HK-2 (cell line): Measurements from ENCODE around the gene BFAR.
"Not testable (repeated sequence)": the region's sequence is repeated elsewhere in the genome, so short reads cannot be mapped to it uniquely, and the experiment has no call there.

Experiments used
- DNase-seq: peaks from one replicate; pipeline ENCODE4 v3.0.0-alpha.2; 2018; ENCODE audit not compliant: unreplicated experiment

The BFAR gene, protein sequence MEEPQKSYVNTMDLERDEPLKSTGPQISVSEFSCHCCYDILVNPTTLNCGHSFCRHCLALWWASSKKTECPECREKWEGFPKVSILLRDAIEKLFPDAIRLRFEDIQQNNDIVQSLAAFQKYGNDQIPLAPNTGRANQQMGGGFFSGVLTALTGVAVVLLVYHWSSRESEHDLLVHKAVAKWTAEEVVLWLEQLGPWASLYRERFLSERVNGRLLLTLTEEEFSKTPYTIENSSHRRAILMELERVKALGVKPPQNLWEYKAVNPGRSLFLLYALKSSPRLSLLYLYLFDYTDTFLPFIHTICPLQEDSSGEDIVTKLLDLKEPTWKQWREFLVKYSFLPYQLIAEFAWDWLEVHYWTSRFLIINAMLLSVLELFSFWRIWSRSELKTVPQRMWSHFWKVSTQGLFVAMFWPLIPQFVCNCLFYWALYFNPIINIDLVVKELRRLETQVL

DNA sequence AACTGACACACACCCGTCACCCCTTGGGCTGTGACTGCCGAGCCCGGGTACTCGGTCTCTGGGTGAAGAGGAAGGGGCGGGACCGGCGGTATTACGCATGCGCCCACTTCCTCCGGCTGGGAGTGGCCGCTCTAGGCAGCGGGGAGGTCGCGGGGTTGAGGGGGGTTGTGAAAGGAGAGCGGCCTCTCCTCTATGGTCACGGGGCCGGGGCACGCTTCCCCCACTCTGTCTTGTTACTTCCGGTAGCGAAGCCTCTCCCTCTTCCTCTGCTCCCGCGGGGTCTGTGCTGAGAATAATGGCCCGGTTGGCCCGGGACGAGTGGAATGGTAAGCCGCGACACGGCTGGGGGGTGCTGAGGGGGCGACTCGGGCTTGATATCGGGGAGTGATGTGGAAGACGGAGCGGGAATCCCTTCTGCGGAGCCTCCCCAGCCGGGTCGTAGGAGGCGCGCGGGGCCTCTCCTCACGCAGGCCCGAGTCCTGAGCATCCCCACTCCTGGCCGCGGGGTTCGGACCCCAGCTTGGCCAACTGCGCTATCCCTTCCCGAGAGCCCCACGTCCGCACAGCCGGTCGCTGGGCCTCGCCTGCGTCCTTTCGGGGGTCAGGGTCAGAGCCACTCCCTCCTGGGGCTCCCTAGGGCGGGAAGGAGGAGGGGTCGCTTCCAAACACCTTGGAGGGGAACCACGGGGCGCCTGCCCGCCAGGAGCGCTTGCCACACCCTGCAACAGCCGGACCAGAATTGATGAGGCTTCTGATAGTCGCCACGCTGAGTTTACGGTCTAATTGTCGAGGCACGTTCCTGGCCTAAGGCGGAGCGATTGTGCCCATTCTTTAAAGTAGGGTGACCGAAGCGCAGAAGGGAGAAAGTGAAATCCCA is at the start of gene BFAR:
TSS of gene BFAR (plus strand) at position 259 of the 877 bp plus-strand sequence. CDS start 11,396 bp downstream, outside the sequence.
- peak; percentile 95 for DNase-seq

DNA sequence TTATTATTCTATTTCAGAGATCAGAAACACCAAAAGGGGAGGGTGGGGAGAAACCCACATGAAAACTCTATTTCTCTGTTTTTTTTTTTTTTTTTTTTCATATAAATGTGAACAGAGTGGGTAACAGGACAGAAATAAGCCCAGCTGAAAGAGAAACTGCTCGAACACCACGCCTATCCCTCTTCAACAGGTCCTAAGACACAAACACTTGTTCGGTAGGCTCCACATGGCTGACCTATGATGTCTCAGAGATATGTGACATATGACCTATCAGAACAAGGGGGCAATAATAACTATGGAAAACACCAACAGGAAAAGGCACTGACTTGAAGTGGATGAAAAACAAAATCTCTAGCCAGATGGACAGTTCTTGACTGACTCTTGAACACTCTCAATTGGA is 47.5 kb upstream of the BFAR start:
- DNase-seq: no peak

DNA sequence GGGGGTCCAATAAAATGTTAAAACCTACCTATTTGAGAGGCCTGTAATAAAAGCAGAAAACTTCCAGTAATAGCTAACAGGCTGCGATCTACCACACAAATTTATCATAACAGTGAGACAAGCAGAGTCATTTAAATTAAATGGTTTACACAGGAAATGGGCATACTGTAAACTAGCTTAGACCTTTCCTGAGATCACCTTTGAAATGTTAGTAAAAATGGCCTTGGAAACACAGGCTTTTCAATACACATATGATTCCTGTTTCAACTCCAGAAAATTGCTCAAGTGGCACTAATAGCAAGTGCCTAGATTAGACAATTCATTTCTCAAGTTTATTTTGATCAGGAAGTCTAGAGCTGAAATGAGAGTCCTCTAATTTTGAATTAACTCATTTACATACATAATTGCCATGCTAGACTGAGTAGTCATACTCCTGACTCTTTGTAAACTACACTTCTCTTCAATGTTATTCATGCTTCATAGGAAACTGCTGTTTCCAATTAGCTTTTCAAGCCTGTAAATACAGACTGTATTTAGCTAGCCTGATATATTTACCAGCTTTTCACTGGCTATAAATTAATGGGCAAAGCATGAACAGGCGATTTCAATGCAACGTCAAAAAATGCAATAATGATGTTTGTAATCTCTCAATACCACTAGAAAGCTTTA is 46.0 kb upstream of the BFAR start:
- no peak for DNase-seq

DNA sequence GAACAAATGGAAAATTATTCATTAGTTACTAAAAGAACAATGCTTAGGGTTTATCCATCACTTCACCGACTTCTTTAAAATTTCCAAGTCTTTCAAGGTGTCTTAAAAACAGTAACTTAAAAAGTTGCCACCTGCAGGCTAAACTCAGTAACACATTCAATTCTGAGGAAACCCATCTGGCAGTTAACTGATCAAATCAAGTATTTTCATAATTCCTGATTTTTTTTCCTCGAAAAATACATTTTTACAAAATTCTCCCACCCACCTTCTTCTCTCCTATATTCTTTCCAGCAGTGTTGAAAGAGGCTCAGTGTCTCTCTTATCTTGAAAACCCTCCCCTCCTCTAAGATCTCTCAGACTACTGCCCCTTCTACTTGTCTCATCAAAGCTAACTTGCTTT is 32.6 kb upstream of the BFAR start:
- DNase-seq: no peak

DNA sequence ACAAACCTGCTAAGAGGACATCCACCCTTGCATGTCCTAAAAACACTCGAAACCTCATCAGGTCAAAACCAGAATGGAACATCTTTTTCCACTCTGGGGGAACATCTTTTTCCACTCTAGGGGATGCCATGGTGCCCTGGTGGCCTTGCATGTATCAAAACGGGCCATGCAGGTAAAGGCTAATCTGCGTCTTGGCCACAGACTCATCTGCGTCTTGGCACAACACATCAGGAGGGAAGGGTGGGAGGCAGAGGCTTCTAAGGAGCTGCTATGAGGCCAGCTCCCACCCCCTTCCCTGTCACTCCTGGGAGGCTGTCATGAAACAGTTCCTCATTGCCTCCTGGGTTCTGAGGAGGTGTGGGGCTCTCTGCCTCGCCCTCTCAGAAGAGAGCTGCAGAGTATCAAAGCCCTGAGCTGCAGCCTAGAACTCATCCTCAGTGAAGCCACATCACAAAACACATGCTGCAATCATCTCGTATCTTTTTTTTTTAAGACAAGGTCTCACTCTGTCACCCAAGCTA is 30.2 kb upstream of the BFAR start:
- DNase-seq: no peak

DNA sequence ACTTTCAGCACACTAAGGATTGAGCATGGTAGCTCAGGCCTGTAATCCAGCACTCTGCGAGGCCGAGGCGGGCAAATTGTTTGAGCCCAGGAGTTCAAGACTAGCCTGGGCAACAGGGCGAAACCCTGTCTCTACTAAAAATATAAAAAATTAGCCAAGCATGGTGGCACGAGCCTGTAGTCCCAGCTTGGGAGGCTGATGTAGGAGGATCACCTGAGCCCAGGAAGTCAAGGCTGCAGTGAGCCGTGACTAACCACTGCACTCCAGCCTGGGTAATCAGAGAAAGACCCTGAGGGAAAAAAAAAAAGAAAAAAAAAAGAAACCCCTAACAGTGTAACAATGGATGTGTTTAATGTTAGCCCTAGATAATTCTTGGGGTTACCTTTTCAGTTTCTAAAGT is 26.6 kb upstream of the BFAR start:
- DNase-seq: peak; percentile 8

DNA sequence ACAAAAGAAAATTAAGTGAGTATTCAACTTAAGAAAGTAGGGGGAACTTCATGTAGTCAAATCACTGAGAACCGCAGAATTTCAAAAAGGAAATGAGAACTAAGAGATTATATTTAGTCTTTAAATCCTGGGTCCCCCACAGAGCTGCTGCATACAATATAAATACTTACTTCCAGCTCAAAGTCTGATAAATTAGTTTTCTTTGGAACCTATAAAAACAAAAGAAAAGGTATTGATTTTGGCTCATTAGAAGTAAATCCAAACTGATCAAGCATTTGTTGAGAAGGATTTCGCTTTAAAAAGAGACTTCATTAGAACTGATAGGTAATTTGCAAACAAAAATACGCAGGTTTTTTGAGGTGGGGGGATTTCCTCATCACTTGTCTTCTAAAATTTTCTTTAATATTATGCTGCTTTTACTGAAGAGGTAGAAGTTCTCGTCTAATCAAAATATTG is 24.6 kb upstream of the BFAR start:
- no peak for DNase-seq

DNA sequence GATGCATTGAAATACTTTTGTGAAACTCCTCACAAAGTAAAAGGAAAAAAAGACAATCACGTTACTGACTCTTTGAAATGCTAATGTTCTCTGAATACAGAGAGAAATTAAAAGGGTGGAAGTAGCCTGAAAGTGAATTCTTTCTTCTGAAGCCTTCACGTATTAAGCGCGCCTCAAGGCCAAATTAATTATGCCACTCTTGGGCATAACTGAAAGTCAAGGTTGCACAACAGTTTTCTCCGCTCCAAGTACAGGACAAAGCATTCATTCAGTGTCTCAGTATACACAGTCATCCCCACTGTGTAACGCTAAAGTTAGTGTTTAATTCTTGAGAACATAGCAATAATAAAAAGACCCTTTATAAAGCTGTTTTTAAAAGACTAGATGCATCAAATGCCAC is 24.1 kb upstream of the BFAR start:
- DNase-seq: no peak

DNA sequence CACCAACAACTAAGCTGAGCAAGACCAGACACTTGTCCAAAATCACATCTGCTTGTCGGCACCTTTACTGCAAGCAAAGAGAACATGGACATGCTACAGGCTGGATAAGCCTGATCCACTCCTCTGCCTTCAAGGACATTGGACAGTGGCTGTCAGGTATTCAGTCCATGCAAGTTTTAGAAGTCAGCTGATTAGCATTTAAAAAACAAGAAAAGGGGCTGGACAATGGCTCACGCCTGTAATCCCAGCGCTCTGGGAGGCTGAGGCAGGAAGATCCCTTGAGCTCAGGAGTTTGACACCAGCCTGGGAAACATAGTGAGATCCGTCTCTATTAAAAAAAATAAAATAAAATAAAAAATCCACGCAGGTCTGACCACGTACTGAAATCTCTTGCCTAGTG is 23.0 kb upstream of the BFAR start:
- DNase-seq: no peak

DNA sequence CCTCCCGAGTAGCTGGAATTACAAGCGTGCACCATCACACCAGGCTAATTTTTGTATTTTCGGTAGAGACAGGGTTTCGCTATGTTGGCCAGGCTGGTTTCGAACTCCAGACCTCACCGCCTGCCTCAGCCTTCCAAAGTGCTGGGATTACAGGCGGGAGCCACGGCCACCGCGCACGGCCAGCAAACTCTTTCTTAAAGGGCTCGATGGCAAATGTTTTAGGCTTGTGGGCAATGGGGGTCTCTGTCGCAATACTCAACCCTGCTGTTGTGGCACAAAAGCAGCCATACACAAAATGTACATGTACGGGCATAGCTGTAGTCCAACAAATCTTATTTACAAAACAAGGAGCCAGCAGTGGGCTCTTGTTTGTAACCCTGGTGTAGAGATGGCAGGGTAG is 21.1 kb upstream of the BFAR start:
- no peak for DNase-seq

DNA sequence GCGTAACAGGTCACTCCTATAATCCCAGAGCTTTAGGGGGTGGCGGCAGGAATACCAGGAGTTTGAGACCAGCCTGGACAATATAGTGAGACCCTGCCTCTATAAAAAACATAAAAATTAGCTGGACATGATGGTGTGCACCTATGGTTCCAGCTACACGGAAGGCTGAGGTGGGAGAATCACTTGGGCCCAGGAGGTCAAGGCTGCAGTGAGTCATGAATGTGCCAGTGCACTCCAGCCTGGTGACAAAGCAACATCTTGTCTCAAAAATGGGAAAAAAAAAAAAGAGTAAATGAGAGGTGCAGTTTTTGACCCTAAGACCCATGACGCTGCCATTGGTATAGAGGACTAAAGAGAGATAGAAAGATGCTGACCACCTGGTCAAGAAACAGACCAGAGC is 18.8 kb upstream of the BFAR start:
- no peak for DNase-seq

DNA sequence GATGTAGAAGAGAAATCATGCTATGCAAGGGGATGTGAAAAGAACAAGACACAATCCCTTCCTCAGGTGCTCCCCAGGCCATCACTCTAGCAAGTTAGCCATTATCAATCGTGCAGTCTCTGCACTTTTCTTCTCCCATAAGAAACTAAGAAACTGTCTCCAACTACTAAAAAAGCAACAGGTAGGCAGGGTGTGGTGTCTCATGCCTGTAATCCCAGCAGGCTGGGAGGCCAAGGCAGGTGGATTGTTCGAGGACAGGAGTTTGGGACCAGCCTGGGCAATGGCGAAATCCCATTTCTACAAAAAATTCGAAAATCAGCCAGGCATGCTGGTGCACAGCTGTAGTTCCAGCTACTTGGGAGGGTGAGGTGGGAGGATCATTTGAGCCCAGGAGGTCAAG is 16.5 kb upstream of the BFAR start:
- no peak for DNase-seq

DNA sequence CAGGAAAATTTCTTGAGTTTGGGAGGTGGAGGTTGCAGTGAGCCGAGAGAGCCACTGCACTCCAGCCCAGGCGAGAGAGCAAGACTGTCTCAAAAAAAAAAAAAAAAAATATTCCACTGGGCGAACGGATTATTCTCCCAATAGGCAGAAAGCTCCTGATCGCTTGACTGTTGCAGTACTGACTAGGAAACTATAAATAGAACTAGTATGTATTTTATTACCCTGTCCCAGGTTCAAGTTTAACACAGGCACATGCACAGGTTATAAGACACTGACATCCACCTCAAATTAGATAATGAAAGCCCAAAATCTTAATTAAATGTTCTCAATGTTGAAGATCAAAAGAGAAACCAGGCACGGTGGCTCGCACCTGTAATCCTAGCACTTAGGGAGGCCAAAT is 14.2 kb upstream of the BFAR start:
- DNase-seq: no peak

DNA sequence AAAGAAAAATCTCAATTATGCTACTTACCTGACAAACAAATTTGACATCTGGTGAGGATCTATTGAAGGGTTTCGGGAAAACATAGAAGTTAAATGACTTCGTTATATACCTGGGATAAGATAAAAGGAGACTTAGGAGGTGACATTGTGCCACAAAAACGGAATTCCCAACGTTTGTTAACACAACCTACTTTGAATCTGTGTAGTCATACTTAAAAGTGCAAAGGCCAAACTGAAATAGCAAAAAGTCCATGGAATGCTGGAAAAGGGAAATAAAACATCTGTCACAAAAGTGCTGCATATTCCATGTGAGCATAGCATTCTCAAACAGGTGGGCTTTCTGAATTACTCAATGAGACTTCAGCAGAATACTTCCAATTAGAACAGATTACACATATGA is 5.7 kb upstream of the BFAR start:
- DNase-seq: no peak

DNA sequence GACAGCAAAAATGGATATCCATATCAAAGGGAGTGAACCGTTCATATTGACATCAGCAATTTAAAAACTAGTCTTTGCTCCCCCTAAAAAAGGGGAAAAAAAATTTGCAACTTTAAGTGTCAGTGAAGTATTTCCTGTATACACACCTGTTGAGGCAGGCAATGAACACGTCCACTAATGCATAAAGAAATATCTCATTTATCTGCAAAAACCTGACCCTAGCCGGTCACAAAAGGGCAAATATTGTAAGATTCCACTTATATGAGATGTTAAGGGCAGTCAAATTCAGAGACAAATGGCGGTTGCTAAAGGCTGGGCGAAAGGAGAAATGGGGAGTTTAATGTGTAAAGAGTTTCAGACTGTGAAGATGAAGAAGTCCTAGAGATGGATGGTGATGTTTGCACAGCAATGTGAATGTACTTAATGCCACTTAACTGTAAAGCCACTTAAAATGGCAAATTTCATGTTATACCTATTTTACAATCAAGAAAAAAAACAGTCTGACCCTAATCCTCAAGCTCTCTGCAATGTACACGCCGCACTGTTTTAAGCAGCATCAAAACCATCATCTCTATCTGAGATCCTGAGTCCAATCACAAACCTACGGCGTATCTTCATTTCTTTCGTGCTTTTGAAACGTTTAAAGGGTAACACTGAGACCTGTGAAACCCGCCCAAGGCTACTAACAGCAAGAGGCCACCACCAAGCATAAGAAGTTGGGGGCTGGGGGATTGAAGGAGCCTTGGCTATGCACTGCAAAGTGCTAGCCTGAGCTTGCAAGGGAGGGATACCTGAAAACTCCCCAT is 3.7 kb upstream of the BFAR start:
- no peak for DNase-seq

DNA sequence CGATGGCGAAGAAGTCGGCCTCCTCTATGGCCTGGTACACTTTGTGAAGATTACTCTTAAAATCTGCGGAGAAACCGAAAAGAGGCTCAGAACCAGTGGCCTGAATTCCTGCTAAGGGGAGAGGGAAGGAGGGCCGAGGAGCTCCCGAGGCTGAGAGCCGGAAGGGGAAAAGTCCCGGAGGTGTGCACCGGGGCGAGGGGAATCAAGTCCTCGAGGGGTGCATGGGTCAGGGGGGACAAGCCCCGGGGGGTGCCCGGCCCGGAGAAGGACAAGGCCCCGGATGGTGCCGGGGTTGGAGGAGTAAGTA is 3.2 kb upstream of the BFAR start:
- DNase-seq: peak; percentile 19

DNA sequence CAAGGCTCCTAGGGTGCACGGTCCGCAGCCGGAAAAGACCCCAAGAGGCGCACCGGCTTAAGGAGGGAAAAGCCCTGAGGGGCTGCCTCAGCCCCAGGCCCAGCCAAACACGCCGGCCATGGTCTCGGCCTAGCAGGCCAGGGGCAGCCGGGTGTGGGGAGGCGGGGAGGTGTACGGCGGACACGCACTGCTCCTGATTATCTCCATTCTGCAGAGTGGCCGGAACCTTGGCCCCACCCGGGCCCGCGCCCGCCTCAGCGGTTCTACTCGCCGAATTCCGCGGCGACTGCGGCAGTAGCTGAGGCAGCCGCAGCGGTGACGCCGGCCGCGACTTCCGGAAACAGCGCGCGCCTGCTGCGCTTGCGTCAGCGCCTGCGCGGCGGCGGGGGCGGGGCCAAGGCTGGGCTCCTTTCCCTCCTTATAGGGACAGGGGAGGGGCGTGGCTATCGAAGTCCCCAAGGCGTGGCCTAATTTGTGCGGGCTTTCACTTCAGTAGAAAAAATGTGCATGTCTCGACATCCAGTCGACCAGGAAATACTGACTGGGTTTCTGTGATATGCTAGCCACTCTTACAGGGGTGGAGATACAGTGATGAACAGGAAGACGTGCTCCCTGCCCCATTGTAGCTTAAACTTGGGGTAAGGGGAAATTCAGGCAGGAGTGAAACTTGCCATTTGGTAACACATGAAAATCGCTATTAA is 2.7 kb upstream of the BFAR start, which contains the start of gene PARN:
TSS of gene PARN (minus strand) at position 342 of the 701 bp plus-strand sequence. CDS start at position 207, 135 bp downstream.
- DNase-seq: peak; percentile 91

DNA sequence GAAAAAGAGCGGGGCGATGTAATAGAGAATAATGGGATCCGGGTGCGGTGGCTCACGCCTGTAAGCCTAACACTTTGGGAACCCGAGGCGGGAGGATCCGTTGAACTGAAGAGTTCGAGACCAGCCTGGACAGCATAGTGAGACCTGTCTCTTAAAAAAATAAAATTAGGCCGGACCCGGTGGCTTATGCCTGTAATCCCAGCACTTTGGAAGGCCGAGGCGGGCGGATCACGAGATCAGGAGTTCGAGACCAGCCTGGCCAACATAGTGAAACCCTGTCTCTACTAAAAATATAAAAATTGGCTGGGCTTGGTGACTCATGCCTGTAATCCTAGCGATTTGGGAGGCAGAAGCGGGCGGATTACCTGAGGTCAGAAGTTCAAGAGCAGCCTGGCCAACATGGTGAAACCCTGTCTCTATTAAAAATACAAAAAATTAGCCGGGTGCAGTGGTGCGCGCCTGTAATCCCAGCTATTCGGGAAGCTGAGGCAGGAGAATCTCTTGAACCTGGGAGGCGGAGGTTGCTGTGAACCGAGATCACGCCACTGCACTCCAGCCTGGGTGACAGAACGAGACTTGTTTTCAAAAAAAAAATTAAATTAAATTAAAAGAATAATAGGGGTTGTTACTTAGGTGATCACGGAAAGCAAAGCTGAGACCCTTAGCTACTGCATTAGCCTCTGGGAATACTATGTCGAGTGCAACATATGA is 2.0 kb upstream of the BFAR start:
- not testable (repeated sequence) for DNase-seq

DNA sequence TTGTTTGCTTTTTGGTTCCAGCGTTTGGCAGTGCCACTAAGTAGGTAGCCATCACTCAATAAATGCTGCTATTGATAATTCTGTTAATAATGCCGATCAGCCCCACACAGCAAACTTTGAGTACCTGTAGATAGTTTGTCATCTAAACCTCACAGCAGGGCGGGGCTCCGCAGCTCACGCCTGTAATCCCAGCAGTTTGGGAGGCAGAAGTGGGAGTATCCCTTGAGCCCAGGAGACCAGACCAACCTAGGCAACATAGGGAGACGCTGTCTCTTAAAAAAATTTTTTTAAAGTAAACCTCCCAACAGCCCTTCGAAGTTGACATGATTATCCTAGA is 1.6 kb downstream of the BFAR start:
- DNase-seq: no peak
